ENCODE measurements around the gene PLA2G2D.
A peak's percentile ranks its signal among the peaks of the same experiment; 100 is the strongest.

DNA sequence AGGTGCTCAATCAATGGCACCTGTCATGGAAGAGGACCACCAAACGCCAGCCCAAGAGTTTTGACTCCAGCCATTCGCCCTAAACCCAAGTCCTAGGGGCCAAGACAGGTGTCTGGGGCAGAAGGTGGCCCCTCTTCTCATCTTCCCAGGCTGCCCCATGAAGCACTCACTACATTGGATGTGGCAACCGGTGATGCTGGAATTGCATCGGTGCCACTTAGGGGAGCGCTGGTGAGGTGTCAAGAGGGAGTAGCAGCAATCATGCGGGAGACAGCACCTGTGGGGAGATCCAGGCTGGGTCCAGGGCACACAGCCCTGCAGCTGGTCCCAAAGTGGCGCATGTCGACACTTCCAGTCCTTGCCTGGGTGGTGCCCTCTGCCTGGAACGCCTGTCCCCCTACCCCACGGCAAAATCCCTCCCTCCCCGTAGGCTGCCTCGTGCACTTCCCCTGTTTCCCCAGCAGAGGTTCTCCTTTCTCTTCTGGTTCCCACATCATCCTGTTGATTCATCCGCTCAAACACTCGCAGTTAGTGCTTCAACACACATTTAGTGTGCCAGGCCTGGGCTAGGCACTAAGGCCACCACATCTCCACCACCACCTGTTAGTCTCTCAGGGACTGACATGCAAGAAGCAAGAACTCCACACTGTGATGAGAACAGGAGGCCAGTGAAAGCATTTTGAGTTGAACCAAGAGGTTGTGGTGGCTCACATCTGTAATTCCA is 18.5 kb downstream of the PLA2G2D start:
- TF ChIP-seq, protein P1, sequence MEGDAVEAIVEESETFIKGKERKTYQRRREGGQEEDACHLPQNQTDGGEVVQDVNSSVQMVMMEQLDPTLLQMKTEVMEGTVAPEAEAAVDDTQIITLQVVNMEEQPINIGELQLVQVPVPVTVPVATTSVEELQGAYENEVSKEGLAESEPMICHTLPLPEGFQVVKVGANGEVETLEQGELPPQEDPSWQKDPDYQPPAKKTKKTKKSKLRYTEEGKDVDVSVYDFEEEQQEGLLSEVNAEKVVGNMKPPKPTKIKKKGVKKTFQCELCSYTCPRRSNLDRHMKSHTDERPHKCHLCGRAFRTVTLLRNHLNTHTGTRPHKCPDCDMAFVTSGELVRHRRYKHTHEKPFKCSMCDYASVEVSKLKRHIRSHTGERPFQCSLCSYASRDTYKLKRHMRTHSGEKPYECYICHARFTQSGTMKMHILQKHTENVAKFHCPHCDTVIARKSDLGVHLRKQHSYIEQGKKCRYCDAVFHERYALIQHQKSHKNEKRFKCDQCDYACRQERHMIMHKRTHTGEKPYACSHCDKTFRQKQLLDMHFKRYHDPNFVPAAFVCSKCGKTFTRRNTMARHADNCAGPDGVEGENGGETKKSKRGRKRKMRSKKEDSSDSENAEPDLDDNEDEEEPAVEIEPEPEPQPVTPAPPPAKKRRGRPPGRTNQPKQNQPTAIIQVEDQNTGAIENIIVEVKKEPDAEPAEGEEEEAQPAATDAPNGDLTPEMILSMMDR (IDR thresholded peaks at IDR 0.05 in 2 of 3, conservative IDR thresholded peaks at IDR 0.05 in 1 of 3; ENCODE audit: insufficient read depth in 2 of 3, low read depth in 1 of 3, low read length in 3 of 3), result peak; percentile 73 to 84 (median 80)
- TF ChIP-seq POLR2AphosphoS5 (IDR thresholded peaks at IDR 0.05; ENCODE audit: control insufficient read depth, insufficient read depth, low read depth, low read length) (no peak), U2AF2 (optimal IDR thresholded peaks at IDR 0.05; ENCODE audit: low read depth, low read length) (no peak), BMI1 (IDR thresholded peaks at IDR 0.05; ENCODE audit: low read length) (no peak), DPF2 (IDR thresholded peaks at IDR 0.05) (no peak), POLR2A (conservative IDR thresholded peaks at IDR 0.05) (no peak)
